HL-60 (cell line): Measurements from ENCODE around the gene NAA38.

Experiments
- DNase-seq, 2 experiments: peaks; one replicate each; pipeline ENCODE4 v3.0.0-alpha.2; 2010 to 2020; ENCODE audit warnings: low read depth in 1 of 2, low spot score in 1 of 2
- H3K27ac ChIP-seq: fragments of 250-450 bp; sonication (Bioruptor Pico); replicated peaks from 2 replicates; pipeline ENCODE4 v1.5.1; 2020; ENCODE audit warnings: mild to moderate bottlenecking, moderate library complexity
- H3K27me3 ChIP-seq: fragments of 250-450 bp; sonication (Bioruptor Pico); 2 replicates; pipeline ENCODE4 v1.5.1; 2021; ENCODE audit warnings: mild to moderate bottlenecking, moderate library complexity; ENCODE audit not compliant: insufficient read depth, poor library complexity, severe bottlenecking
- H3K4me3 ChIP-seq: replicated peaks from 2 replicates; pipeline ENCODE4 v1.5.1; 2011; ENCODE audit warnings: mild to moderate bottlenecking, control low read depth, low read length; ENCODE audit not compliant: insufficient read depth
- GABPA ChIP-seq: IDR thresholded peaks from 2 replicates; pipeline ENCODE4 v1.6.1; 2012; ENCODE audit warnings: low read depth
- POLR2AphosphoS5 ChIP-seq: IDR thresholded peaks from 2 replicates; pipeline ENCODE4 v1.6.1; 2012; ENCODE audit warnings: low read depth
- SPI1 ChIP-seq: IDR thresholded peaks from 2 replicates; pipeline ENCODE4 v1.6.1; 2012; ENCODE audit warnings: low read depth, mild to moderate bottlenecking, borderline replicate concordance
- TF ChIP-seq, protein P1 (sequence below): IDR thresholded peaks from 2 replicates; pipeline ENCODE4 v1.6.1; 2012; ENCODE audit warnings: low read depth; ENCODE audit not compliant: insufficient replicate concordance
- TF ChIP-seq, protein P2 (sequence below): IDR thresholded peaks from one replicate; pipeline ENCODE4 v1.5.1; 2011; ENCODE audit warnings: low read length, control low read depth, inconsistent platforms; ENCODE audit not compliant: insufficient read depth

The NAA38 gene

DNA sequence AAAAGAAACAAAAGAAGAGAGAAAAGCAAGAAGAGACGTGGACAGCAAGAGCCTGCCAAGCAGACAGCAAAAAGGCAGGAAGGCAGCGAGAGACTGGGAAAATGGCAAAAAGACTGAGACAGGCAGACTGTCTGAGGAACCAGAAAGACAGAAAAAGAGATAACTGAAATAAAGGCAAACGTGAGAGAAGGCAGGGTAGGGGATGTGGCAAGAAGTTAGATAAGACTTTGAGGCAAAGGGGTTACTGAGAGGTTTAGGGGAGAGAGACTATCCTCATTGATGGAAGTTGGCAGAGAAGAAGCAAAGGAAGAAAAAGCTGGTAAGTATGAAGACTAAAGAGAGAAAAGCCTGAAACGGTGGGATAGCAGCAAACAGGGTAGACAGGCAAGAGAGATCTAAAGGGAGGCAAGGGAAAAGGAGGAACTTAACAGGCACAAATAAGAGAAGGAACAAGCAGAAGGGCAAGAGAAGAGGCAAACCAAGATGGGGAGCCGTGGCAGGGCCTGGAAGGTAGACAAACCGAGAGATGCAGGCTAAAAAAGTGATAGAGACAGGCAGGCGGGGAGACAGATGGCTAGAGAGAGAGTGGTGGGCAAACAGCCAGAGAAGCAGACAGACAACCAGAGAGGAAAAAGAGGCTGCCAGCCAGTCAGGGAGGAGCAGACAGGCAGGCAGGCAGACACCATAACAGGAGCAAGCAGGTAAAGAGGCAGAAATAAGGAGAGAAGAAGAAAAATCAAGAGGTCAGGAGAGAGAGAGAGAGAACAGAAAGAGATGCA, 24.1 kb upstream of the NAA38 start:
- Histone ChIP-seq H3K4me3 (no peak overlapping the region), H3K27me3 (no peaks in the 10 kb centered on the region), H3K27ac (peak overlapping the region; percentile 53)
- peak in 1 of 2 experiments; percentile 17 for DNase-seq
- TF ChIP-seq, protein P1, sequence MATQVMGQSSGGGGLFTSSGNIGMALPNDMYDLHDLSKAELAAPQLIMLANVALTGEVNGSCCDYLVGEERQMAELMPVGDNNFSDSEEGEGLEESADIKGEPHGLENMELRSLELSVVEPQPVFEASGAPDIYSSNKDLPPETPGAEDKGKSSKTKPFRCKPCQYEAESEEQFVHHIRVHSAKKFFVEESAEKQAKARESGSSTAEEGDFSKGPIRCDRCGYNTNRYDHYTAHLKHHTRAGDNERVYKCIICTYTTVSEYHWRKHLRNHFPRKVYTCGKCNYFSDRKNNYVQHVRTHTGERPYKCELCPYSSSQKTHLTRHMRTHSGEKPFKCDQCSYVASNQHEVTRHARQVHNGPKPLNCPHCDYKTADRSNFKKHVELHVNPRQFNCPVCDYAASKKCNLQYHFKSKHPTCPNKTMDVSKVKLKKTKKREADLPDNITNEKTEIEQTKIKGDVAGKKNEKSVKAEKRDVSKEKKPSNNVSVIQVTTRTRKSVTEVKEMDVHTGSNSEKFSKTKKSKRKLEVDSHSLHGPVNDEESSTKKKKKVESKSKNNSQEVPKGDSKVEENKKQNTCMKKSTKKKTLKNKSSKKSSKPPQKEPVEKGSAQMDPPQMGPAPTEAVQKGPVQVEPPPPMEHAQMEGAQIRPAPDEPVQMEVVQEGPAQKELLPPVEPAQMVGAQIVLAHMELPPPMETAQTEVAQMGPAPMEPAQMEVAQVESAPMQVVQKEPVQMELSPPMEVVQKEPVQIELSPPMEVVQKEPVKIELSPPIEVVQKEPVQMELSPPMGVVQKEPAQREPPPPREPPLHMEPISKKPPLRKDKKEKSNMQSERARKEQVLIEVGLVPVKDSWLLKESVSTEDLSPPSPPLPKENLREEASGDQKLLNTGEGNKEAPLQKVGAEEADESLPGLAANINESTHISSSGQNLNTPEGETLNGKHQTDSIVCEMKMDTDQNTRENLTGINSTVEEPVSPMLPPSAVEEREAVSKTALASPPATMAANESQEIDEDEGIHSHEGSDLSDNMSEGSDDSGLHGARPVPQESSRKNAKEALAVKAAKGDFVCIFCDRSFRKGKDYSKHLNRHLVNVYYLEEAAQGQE: no peak
- TF ChIP-seq POLR2AphosphoS5 (no peak), SPI1 (no peak), GABPA (no peak)
- TF ChIP-seq, protein P2, sequence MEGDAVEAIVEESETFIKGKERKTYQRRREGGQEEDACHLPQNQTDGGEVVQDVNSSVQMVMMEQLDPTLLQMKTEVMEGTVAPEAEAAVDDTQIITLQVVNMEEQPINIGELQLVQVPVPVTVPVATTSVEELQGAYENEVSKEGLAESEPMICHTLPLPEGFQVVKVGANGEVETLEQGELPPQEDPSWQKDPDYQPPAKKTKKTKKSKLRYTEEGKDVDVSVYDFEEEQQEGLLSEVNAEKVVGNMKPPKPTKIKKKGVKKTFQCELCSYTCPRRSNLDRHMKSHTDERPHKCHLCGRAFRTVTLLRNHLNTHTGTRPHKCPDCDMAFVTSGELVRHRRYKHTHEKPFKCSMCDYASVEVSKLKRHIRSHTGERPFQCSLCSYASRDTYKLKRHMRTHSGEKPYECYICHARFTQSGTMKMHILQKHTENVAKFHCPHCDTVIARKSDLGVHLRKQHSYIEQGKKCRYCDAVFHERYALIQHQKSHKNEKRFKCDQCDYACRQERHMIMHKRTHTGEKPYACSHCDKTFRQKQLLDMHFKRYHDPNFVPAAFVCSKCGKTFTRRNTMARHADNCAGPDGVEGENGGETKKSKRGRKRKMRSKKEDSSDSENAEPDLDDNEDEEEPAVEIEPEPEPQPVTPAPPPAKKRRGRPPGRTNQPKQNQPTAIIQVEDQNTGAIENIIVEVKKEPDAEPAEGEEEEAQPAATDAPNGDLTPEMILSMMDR: no peak

DNA sequence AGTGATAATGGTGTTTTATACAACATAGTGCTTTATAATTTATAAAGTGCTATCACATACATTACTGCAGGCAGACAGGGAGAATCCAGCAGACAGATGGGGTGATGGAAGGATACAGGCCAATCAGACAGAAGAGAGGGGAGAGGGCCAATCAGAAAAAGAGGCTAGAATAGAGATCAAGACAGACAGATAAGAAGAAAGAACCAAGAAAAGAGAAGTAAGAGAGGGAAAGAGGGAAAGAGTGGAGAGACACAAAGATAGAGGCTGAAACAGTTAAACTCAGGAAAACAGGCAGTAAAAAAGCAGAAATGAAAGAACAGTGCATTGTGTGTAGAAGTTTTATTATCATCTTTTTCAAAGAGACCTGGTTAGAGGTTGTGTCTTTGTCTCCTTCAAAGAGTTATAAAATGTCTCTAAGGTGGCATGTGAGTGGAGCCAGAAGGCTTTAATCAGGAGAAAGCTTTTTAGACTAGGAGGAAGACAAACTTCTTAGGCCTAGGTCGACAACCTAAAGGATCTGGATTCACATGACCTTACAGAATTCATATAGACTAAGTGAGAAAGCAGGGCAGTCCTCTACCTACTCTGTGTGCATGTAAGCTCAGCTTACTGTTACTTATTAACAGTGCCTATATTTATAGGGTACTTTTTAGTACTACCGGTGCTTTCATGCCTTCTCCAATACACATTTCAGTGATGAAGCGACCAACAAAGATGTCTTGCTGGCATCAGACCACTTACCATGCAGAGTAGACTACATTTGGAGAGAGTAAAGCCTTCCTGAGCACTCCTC, 22.9 kb upstream of the NAA38 start:
- TF ChIP-seq, protein P2: no peak
- TF ChIP-seq GABPA: no peak
- TF ChIP-seq SPI1: no peak
- TF ChIP-seq, protein P1: no peak
- TF ChIP-seq POLR2AphosphoS5: no peak
- Histone ChIP-seq H3K4me3 (no peak overlapping the region), H3K27me3 (no peaks in the 10 kb centered on the region), H3K27ac (peak overlapping the region; percentile 53)
- DNase-seq: no peak

DNA sequence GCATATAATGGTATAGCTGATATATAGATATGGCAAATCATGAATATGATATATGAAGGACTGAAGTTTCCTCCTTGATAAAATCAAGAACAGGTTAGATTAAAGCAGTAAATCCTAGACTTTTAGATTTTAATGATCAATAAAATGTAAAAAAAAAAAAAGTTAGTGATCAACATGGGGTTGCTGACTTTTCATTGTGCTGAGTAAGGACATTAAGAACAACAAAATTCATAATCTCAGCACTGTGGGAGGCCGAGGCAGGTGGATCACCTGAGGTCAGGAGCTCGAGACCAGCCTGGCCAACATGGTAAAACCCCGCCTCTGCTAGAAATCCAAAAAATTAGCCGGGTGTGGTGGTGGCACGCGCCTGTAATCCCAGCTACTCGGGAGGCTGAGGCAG, 20.9 kb upstream of the NAA38 start:
- Histone ChIP-seq H3K4me3 (no peak overlapping the region), H3K27me3 (no peaks in the 10 kb centered on the region), H3K27ac (no peak overlapping the region)
- TF ChIP-seq SPI1: no peak
- no peak for TF ChIP-seq GABPA
- no peak for TF ChIP-seq POLR2AphosphoS5
- TF ChIP-seq, protein P1: no peak
- DNase-seq: no peak
